NCI-H1694 (cell line): ENCODE results near the gene LCN12.

ENCODE experiments used
- DNase-seq: peaks from one replicate; lab custom pipeline; 2025; lab: John Stamatoyannopoulos, UW

Gene LCN12

GRCh38 chr9:136951541-136952320 lies at the start of gene LCN12:
LCN12 (plus strand) TSS chr9:136952273; CDS start chr9:136952328, 55 bp downstream.
- DNase-seq: no peak

- no peak for DNase-seq
Observed at GRCh38 chr9:136903041-136903554, 49.0 kb upstream of the LCN12 start.

GRCh38 chr9:136906266-136906665 lies 45.8 kb upstream of the LCN12 start:
- DNase-seq: no peak

- no peak for DNase-seq
Observed at GRCh38 chr9:136907011-136907914, 44.8 kb upstream of the LCN12 start.

GRCh38 chr9:136910197-136910900 lies 41.7 kb upstream of the LCN12 start:
- DNase-seq: no peak

- DNase-seq: no peak
Observed at GRCh38 chr9:136910901-136911245, 41.2 kb upstream of the LCN12 start.

- no peak for DNase-seq
Observed at GRCh38 chr9:136913701-136914438, 38.2 kb upstream of the LCN12 start.

GRCh38 chr9:136915632-136916329 lies 36.3 kb upstream of the LCN12 start:
- DNase-seq: no peak

- DNase-seq: no peak
Observed at GRCh38 chr9:136916330-136917184, 35.5 kb upstream of the LCN12 start.

GRCh38 chr9:136917902-136918301 lies 34.2 kb upstream of the LCN12 start:
- DNase-seq: no peak

GRCh38 chr9:136920069-136920468 lies 32.0 kb upstream of the LCN12 start:
- no peak for DNase-seq

- DNase-seq: no peak
Observed at GRCh38 chr9:136920734-136921231, 31.3 kb upstream of the LCN12 start.

- no peak for DNase-seq
Observed at GRCh38 chr9:136921307-136921706, 30.8 kb upstream of the LCN12 start.

GRCh38 chr9:136921718-136922117 lies 30.4 kb upstream of the LCN12 start:
- no peak for DNase-seq

- no peak for DNase-seq
Observed at GRCh38 chr9:136922540-136922939, 29.5 kb upstream of the LCN12 start.

GRCh38 chr9:136923881-136924280 lies 28.2 kb upstream of the LCN12 start:
- DNase-seq: no peak

GRCh38 chr9:136925414-136926153 lies 26.5 kb upstream of the LCN12 start:
- no peak for DNase-seq

- no peak for DNase-seq
Observed at GRCh38 chr9:136926154-136926704, 25.8 kb upstream of the LCN12 start.

- no peak for DNase-seq
Observed at GRCh38 chr9:136926749-136927148, 25.3 kb upstream of the LCN12 start.
